Liver (tissue), 9 donors: Measurements from ENCODE around the gene VEGFD. TPM values are rescaled to one million over a fixed set of nuclear protein-coding genes. Genes with fewer than 3 reads are reported as not detected.

Experiments
- DNase-seq: peaks from one replicate; pipeline ENCODE4 v3.0.0-alpha.2; 2017; ENCODE audit warnings: low spot score
- H3K27ac ChIP-seq, 2 donors: one replicate each; pipeline ENCODE4 v1.7.0; 2013; ENCODE audit warnings: inconsistent platforms in 2 of 2, low read length in 2 of 2, control low read depth in 1 of 2, low read depth in 1 of 2, mild to moderate bottlenecking in 1 of 2
- H3K27me3 ChIP-seq, 4 donors: one replicate each; pipeline versions ENCODE4 v1.6.1 to v1.7.0; 2013; ENCODE audit warnings: low read length in 3 of 4, inconsistent platforms in 1 of 4, mild to moderate bottlenecking in 1 of 4, moderate library complexity in 1 of 4; ENCODE audit not compliant: control insufficient read depth in 4 of 4, insufficient read depth in 4 of 4
- H3K36me3 ChIP-seq, 4 donors: one replicate each; pipeline versions ENCODE4 v1.6.1 to v1.7.0; 2013; ENCODE audit warnings: low read length in 3 of 4, mild to moderate bottlenecking in 3 of 4, low read depth in 1 of 4, moderate library complexity in 1 of 4; ENCODE audit not compliant: control insufficient read depth in 4 of 4, insufficient read depth in 3 of 4
- H3K4me1 ChIP-seq, 4 donors: one replicate each; pipeline versions ENCODE4 v1.6.1 to v1.7.0; 2013; ENCODE audit warnings: low read length in 3 of 4, mild to moderate bottlenecking in 3 of 4, moderate library complexity in 1 of 4; ENCODE audit not compliant: control insufficient read depth in 4 of 4, insufficient read depth in 4 of 4
- H3K4me3 ChIP-seq, 3 donors: one replicate each; pipeline versions ENCODE4 v1.6.1 to v1.7.0; 2013; ENCODE audit warnings: low read length in 3 of 3, control low read depth in 1 of 3, low read depth in 1 of 3, mild to moderate bottlenecking in 1 of 3
- H3K9ac ChIP-seq, 2 donors: one replicate each; pipeline ENCODE4 v1.7.0; 2013; ENCODE audit warnings: low read length in 2 of 2, mild to moderate bottlenecking in 2 of 2, moderate library complexity in 2 of 2, control low read depth in 1 of 2, low read depth in 1 of 2
- H3K9me3 ChIP-seq, 4 donors: one replicate each; pipeline versions ENCODE4 v1.6.1 to v1.7.0; 2013; ENCODE audit warnings: low read length in 3 of 4; ENCODE audit not compliant: control insufficient read depth in 4 of 4
- ATF3 ChIP-seq: IDR thresholded peaks from 2 replicates; pipeline ENCODE4 v1.6.1; 2016; ENCODE audit warnings: antibody characterized with exemption
- CTCF ChIP-seq: fragments of 150-350 bp; IDR thresholded peaks from 2 replicates; pipeline ENCODE4 v1.5.1; 2017; ENCODE audit warnings: improper control_type of control experiment, low read depth, low read length; ENCODE audit not compliant: missing input control
- EGR1 ChIP-seq, 2 donors: IDR thresholded peaks; 2 replicates each; pipeline ENCODE4 v1.6.1; 2016 to 2018; ENCODE audit warnings: antibody characterized with exemption in 2 of 2, low read depth in 2 of 2
- FOXA1 ChIP-seq: IDR thresholded peaks from 2 replicates; pipeline ENCODE4 v1.6.1; 2016; ENCODE audit warnings: antibody characterized with exemption
- FOXA2 ChIP-seq: IDR thresholded peaks from 2 replicates; pipeline ENCODE4 v1.6.1; 2016; ENCODE audit warnings: antibody characterized with exemption
- GABPA ChIP-seq, 2 donors: IDR thresholded peaks in 1 of 2; conservative IDR thresholded peaks in 1 of 2; 2 replicates each; pipeline ENCODE4 v1.6.1; 2016; ENCODE audit warnings: antibody characterized with exemption in 2 of 2, mild to moderate bottlenecking in 1 of 2, moderate library complexity in 1 of 2
- HNF4A ChIP-seq, 2 donors: conservative IDR thresholded peaks; 2 replicates each; pipeline ENCODE4 v1.6.1; 2016; ENCODE audit warnings: antibody characterized with exemption in 2 of 2, mild to moderate bottlenecking in 2 of 2
- HNF4G ChIP-seq: IDR thresholded peaks from 2 replicates; pipeline ENCODE4 v1.6.1; 2016; ENCODE audit warnings: antibody characterized with exemption
- JUND ChIP-seq, 2 donors: IDR thresholded peaks; 2 replicates each; pipeline ENCODE4 v1.6.1; 2016; ENCODE audit warnings: antibody characterized with exemption in 2 of 2
- MAX ChIP-seq: IDR thresholded peaks from 2 replicates; pipeline ENCODE4 v1.6.1; 2016; ENCODE audit warnings: antibody characterized with exemption
- NR2F2 ChIP-seq: IDR thresholded peaks from 2 replicates; pipeline ENCODE4 v1.6.1; 2016; ENCODE audit warnings: antibody characterized with exemption
- RAD21 ChIP-seq, 2 donors: IDR thresholded peaks; 2 replicates each; pipeline ENCODE4 v1.6.1; 2016; ENCODE audit warnings: antibody characterized with exemption in 2 of 2, mild to moderate bottlenecking in 2 of 2
- RXRA ChIP-seq, 2 donors: IDR thresholded peaks; 2 replicates each; pipeline ENCODE4 v1.6.1; 2017 to 2018; ENCODE audit warnings: antibody characterized with exemption in 2 of 2, mild to moderate bottlenecking in 1 of 2
- SP1 ChIP-seq: IDR thresholded peaks from 2 replicates; pipeline ENCODE4 v1.6.1; 2018; ENCODE audit warnings: antibody characterized with exemption, mild to moderate bottlenecking
- TAF1 ChIP-seq: conservative IDR thresholded peaks from 2 replicates; pipeline ENCODE4 v1.6.1; 2016; ENCODE audit warnings: antibody characterized with exemption, mild to moderate bottlenecking
- YY1 ChIP-seq: IDR thresholded peaks from 2 replicates; pipeline ENCODE4 v1.6.1; 2016; ENCODE audit warnings: antibody characterized with exemption, mild to moderate bottlenecking
- ZBTB33 ChIP-seq: IDR thresholded peaks from 2 replicates; pipeline ENCODE4 v1.6.1; 2016; ENCODE audit warnings: antibody characterized with exemption
- WGBS: extraction: QIAGEN DNeasy Blood & Tissue Kit; methylation state at CpG from one replicate; pipeline ENCODE4 v1.1.7; 2013; 5-methylcytosine and 5-hydroxymethylcytosine counted together
- polyA plus RNA-seq, 2 donors: library from polyadenylated mRNA; stranded (reverse) in 1 of 2; unstranded in 1 of 2; fragments of 200-250 nt in 1 of 2; fragments of >200 nt in 1 of 2; fragmentation: Nextera tagmentation in 1 of 2; extraction: Ambion mirVana in 1 of 2; gene quantifications; one replicate each; pipeline versions ENCODE4 v1.2.1 to v1.2.3, GENCODE V29; 2013 to 2015
- total RNA-seq, 2 donors: library from RNA; depleted of rRNA; stranded (reverse); fragments of >200 nt; gene quantifications; one replicate each; pipeline ENCODE4 v1.2.3, GENCODE V29; 2014
- TF ChIP-seq, protein P1 (sequence below): IDR thresholded peaks from 2 replicates; pipeline ENCODE4 v1.6.1; 2016; ENCODE audit warnings: antibody characterized with exemption, mild to moderate bottlenecking
- donor health status: healthy.
- donor health status: healthy.
- donor health status: healthy.
- donor health status: healthy.
- donor health status: healthy.

Gene VEGFD
- total and polyA plus RNA-seq, 4 donors: 0.05 to 4.5 (median 0.64) TPM

GRCh38 chrX:15314472-15314871 lies 69.7 kb downstream of the VEGFD start:
- DNase-seq: no peak
- Histone ChIP-seq H3K9ac (no peak overlapping the region), H3K4me3 (no peak overlapping the region), H3K9me3 (no peaks in the 10 kb centered on the region), H3K36me3 (no peaks in the 10 kb centered on the region), H3K4me1 (no peaks in the 10 kb centered on the region), H3K27ac (no peak overlapping the region), H3K27me3 (no peaks in the 10 kb centered on the region)
- TF ChIP-seq HNF4G (no peak), ATF3 (no peak), FOXA2 (no peak), JUND (IDR thresholded peaks at IDR 0.05) (no peak), RAD21 (IDR thresholded peaks at IDR 0.05) (no peak), MAX (no peak), FOXA1 (no peak), EGR1 (IDR thresholded peaks at IDR 0.05; ENCODE audit: low read depth in 2 of 2) (no peak), GABPA (IDR thresholded peaks at IDR 0.05 in 1 of 2, conservative IDR thresholded peaks at IDR 0.05 in 1 of 2) (no peak), ZBTB33 (no peak), CTCF (no peak), YY1 (no peak), NR2F2 (no peak), SP1 (no peak), TAF1 (no peak), HNF4A (conservative IDR thresholded peaks at IDR 0.05) (no peak), RXRA (IDR thresholded peaks at IDR 0.05) (no peak)
- TF ChIP-seq, protein P1, sequence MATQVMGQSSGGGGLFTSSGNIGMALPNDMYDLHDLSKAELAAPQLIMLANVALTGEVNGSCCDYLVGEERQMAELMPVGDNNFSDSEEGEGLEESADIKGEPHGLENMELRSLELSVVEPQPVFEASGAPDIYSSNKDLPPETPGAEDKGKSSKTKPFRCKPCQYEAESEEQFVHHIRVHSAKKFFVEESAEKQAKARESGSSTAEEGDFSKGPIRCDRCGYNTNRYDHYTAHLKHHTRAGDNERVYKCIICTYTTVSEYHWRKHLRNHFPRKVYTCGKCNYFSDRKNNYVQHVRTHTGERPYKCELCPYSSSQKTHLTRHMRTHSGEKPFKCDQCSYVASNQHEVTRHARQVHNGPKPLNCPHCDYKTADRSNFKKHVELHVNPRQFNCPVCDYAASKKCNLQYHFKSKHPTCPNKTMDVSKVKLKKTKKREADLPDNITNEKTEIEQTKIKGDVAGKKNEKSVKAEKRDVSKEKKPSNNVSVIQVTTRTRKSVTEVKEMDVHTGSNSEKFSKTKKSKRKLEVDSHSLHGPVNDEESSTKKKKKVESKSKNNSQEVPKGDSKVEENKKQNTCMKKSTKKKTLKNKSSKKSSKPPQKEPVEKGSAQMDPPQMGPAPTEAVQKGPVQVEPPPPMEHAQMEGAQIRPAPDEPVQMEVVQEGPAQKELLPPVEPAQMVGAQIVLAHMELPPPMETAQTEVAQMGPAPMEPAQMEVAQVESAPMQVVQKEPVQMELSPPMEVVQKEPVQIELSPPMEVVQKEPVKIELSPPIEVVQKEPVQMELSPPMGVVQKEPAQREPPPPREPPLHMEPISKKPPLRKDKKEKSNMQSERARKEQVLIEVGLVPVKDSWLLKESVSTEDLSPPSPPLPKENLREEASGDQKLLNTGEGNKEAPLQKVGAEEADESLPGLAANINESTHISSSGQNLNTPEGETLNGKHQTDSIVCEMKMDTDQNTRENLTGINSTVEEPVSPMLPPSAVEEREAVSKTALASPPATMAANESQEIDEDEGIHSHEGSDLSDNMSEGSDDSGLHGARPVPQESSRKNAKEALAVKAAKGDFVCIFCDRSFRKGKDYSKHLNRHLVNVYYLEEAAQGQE: no peak
- 75% methylated on average over 2 of the region's 2 CpGs for WGBS
